CD14-positive monocyte (primary cell): ENCODE results near the gene SPAG16. TPM values are rescaled to one million over a fixed set of nuclear protein-coding genes. Genes with fewer than 3 reads are reported as not detected.

Experiments
- DNase-seq, 3 donors: peaks; one replicate each; pipeline ENCODE4 v3.0.0-alpha.2; 2011 to 2022
- H2AFZ ChIP-seq: 2 replicates; pipeline ENCODE4 v1.6.0; 2012; ENCODE audit warnings: mild to moderate bottlenecking, low read depth, low read length, inconsistent platforms; ENCODE audit not compliant: insufficient read depth, poor library complexity, severe bottlenecking
- H3K27ac ChIP-seq, 2 donors: 1 replicate in 1 of 2; 2 replicates in 1 of 2; pipeline ENCODE4 v1.5.1; 2012 to 2013; ENCODE audit warnings: low read length in 2 of 2, control low read depth in 1 of 2, inconsistent platforms in 1 of 2, low read depth in 1 of 2, mild to moderate bottlenecking in 1 of 2
- H3K27me3 ChIP-seq, 2 donors: one replicate each; pipeline versions ENCODE4 v1.6.0 to v1.6.1; 2011 to 2013; ENCODE audit warnings: low read length in 2 of 2; ENCODE audit not compliant: control insufficient read depth in 2 of 2, insufficient read depth in 2 of 2
- H3K36me3 ChIP-seq, 2 donors: replicated peaks in 1 of 2; 1 replicate in 1 of 2; 2 replicates in 1 of 2; pipeline versions ENCODE4 v1.5.1 to v1.6.1; 2012 to 2013; ENCODE audit warnings: low read length in 2 of 2, control low read depth in 1 of 2, inconsistent platforms in 1 of 2, mild to moderate bottlenecking in 1 of 2; ENCODE audit not compliant: insufficient read depth in 2 of 2, control insufficient read depth in 1 of 2
- H3K4me1 ChIP-seq, 2 donors: 1 replicate in 1 of 2; 2 replicates in 1 of 2; pipeline versions ENCODE4 v1.5.1 to v1.6.1; 2012 to 2013; ENCODE audit warnings: low read length in 2 of 2, control low read depth in 1 of 2, inconsistent platforms in 1 of 2, mild to moderate bottlenecking in 1 of 2, moderate library complexity in 1 of 2; ENCODE audit not compliant: insufficient read depth in 2 of 2, control insufficient read depth in 1 of 2
- H3K4me2 ChIP-seq: replicated peaks from 2 replicates; pipeline ENCODE3; 2012; ENCODE audit warnings: low read length, moderate library complexity, mild to moderate bottlenecking; ENCODE audit not compliant: poor library complexity, severe bottlenecking; ENCODE audit errors: extremely low read depth
- H3K4me3 ChIP-seq, 3 experiments: fragments of 200-600 bp in 1 of 3; sonication (generic) in 1 of 3; replicated peaks in 1 of 3; 1 replicate in 2 of 3; 2 replicates in 1 of 3; pipeline ENCODE4 v1.5.1; 2011 to 2013; ENCODE audit warnings: low read length in 3 of 3, mild to moderate bottlenecking in 3 of 3, control low read depth in 2 of 3, low read depth in 2 of 3, inconsistent platforms in 1 of 3, moderate library complexity in 1 of 3
- H3K79me2 ChIP-seq: 2 replicates; pipeline ENCODE4 v1.6.0; 2012; ENCODE audit warnings: mild to moderate bottlenecking, control low read depth, inconsistent platforms, low read length, moderate library complexity; ENCODE audit not compliant: insufficient read depth
- H3K9ac ChIP-seq: 2 replicates; pipeline ENCODE4 v1.6.0; 2017; ENCODE audit warnings: low read length, mild to moderate bottlenecking; ENCODE audit not compliant: insufficient read depth, poor library complexity, severe bottlenecking
- H3K9me3 ChIP-seq, 2 donors: replicated peaks in 1 of 2; 1 replicate in 1 of 2; 2 replicates in 1 of 2; pipeline versions ENCODE4 v1.5.1 to v1.6.1; 2012 to 2013; ENCODE audit warnings: low read length in 2 of 2, control low read depth in 1 of 2; ENCODE audit not compliant: control insufficient read depth in 1 of 2, insufficient read depth in 1 of 2
- H4K20me1 ChIP-seq: 2 replicates; pipeline ENCODE4 v1.6.0; 2012; ENCODE audit warnings: mild to moderate bottlenecking, low read length, control low read depth, moderate library complexity; ENCODE audit not compliant: insufficient read depth
- H3K27ac Mint-ChIP-seq, 7 donors: one replicate each; pipeline ENCODE4 v1.8.0; 2020; ENCODE audit warnings: mild to moderate bottlenecking in 7 of 7, mixed read lengths in 7 of 7, moderate library complexity in 6 of 7, inconsistent platforms in 2 of 7
- H3K27me3 Mint-ChIP-seq, 3 donors: one replicate each; pipeline ENCODE4 v1.8.0; 2021 to 2022; ENCODE audit warnings: low read depth in 3 of 3, mild to moderate bottlenecking in 3 of 3, mixed read lengths in 3 of 3, moderate library complexity in 3 of 3, inconsistent platforms in 1 of 3
- H3K36me3 Mint-ChIP-seq, 2 donors: one replicate each; pipeline ENCODE4 v1.8.0; 2020; ENCODE audit warnings: mixed read lengths in 2 of 2, inconsistent platforms in 1 of 2, mild to moderate bottlenecking in 1 of 2
- H3K4me1 Mint-ChIP-seq: one replicate; pipeline ENCODE4 v1.8.0; 2020; ENCODE audit warnings: mild to moderate bottlenecking, mixed read lengths
- H3K4me3 Mint-ChIP-seq, 2 donors: one replicate each; pipeline ENCODE4 v1.8.0; 2020; ENCODE audit warnings: mild to moderate bottlenecking in 2 of 2, mixed read lengths in 2 of 2, moderate library complexity in 1 of 2
- H3K9me3 Mint-ChIP-seq, 7 donors: one replicate each; pipeline ENCODE4 v1.8.0; 2020 to 2022; ENCODE audit warnings: mixed read lengths in 7 of 7, mild to moderate bottlenecking in 6 of 7, moderate library complexity in 6 of 7, inconsistent platforms in 2 of 7
- WGBS: methylation state at CpG from one replicate; pipeline ENCODE4 v1.1.5; 2013; ENCODE audit warnings: missing lambda C conversion rate; ENCODE audit not compliant: insufficient coverage; 5-methylcytosine and 5-hydroxymethylcytosine counted together
- intact Hi-C, 2 donors: fragments of 100-400 bp; cut with micrococcal nuclease; formaldehyde crosslinking; loops; one replicate each; pipeline versions ENCODE4 v1.15.0 to v1.15.1; 2023
- polyA plus RNA-seq, 3 donors: library from polyadenylated mRNA; depleted of rRNA in 1 of 3; unstranded in 2 of 3; stranded (reverse) in 1 of 3; fragments of 300-500 nt in 2 of 3; fragments of >200 nt in 1 of 3; fragmentation: Illumina TruSeq in 2 of 3; gene quantifications; 1 replicate in 2 of 3; 2 replicates in 1 of 3; pipeline ENCODE4 v1.2.3, GENCODE V29; 2012 to 2021
- TF ChIP-seq, protein P1 (sequence below): fragments of 200-600 bp; IDR thresholded peaks from one replicate; pipeline ENCODE4 v1.8.0; 2022; ENCODE audit warnings: antibody characterized with exemption, mild to moderate bottlenecking

Gene SPAG16
- polyA plus RNA-seq, 3 donors: 0.12 to 0.30 TPM; not detected in 1

DNA sequence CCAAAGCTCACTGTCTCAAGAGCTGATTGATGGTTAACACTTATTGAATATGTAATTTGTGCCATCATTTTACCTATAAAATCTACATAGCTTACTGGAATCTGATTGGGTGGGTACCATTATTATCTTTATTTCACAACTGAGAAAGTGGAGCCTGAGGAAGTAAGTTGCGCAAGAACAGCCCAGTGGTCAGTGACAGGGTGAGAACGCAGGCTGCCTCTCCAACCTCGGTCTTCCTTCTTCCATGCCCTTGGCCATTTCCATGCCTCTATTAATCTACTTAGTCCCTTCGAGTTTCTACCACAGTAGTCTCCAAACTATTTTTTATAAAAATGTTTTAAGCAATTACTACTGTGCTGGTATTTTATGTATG, 735.7 kb downstream of the SPAG16 start:
- Histone ChIP-seq H3K36me3 (no peaks in the 10 kb centered on the region), H3K4me3 (no peak overlapping the region), H3K27me3 (no peaks in the 10 kb centered on the region), H2AFZ (no peak overlapping the region), H3K4me1 (no peaks in the 10 kb centered on the region), H3K79me2 (no peaks in the 10 kb centered on the region), H3K9ac (no peak overlapping the region), H3K27ac (no peak overlapping the region), H3K4me2 (no peak overlapping the region), H4K20me1 (no peaks in the 10 kb centered on the region), H3K9me3 (peaks cover 2 to 3% of the 10 kb centered on the region in 2 donors)
- DNase-seq: no peak
- WGBS: no CpG with 5 or more reads among the region's 4 CpGs
- Mint-ChIP-seq H3K27me3 (peaks cover 0 to 2% (median 0%) of the 10 kb centered on the region in 3 donors), H3K4me3 (no peak overlapping the region), H3K36me3 (no peaks in the 10 kb centered on the region), H3K4me1 (peaks cover 2% of the 10 kb centered on the region), H3K27ac (no peak overlapping the region), H3K9me3 (peaks cover 0 to 6% (median 4%) of the 10 kb centered on the region in 7 donors)
- TF ChIP-seq, protein P1, sequence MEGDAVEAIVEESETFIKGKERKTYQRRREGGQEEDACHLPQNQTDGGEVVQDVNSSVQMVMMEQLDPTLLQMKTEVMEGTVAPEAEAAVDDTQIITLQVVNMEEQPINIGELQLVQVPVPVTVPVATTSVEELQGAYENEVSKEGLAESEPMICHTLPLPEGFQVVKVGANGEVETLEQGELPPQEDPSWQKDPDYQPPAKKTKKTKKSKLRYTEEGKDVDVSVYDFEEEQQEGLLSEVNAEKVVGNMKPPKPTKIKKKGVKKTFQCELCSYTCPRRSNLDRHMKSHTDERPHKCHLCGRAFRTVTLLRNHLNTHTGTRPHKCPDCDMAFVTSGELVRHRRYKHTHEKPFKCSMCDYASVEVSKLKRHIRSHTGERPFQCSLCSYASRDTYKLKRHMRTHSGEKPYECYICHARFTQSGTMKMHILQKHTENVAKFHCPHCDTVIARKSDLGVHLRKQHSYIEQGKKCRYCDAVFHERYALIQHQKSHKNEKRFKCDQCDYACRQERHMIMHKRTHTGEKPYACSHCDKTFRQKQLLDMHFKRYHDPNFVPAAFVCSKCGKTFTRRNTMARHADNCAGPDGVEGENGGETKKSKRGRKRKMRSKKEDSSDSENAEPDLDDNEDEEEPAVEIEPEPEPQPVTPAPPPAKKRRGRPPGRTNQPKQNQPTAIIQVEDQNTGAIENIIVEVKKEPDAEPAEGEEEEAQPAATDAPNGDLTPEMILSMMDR: no peak
- intact Hi-C loops: no loop called here

DNA sequence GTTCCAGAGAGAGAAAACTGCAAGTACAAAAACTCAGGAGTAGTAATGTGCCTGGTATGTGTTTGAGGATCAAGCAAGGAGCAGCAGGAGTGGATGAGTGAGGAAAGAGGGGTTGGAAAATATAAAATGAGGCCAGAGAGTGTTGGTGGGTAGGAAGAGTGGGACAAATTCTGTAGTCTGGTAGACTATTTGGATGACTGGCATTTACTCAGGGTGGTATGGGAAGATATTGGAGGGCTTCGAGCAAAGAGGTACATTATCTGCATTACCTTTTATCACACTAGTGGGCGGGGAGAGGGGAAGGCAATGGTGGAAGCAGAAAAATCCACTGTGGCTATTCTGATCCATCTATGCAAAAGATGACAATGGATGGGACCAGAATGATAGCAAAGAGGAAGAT, 744.9 kb downstream of the SPAG16 start:
- Mint-ChIP-seq H3K27ac (no peak overlapping the region), H3K27me3 (no peaks in the 10 kb centered on the region), H3K4me1 (peaks cover 1% of the 10 kb centered on the region), H3K9me3 (peaks cover 0 to 3% (median 0%) of the 10 kb centered on the region in 7 donors), H3K4me3 (no peak overlapping the region), H3K36me3 (no peaks in the 10 kb centered on the region)
- Histone ChIP-seq H3K9ac (no peak overlapping the region), H2AFZ (no peak overlapping the region), H3K27ac (no peak overlapping the region), H3K4me3 (no peak overlapping the region), H3K36me3 (no peaks in the 10 kb centered on the region), H3K9me3 (peaks cover 0 to under 1% of the 10 kb centered on the region in 2 donors), H4K20me1 (no peaks in the 10 kb centered on the region), H3K79me2 (no peaks in the 10 kb centered on the region), H3K4me2 (no peak overlapping the region), H3K27me3 (no peaks in the 10 kb centered on the region), H3K4me1 (no peaks in the 10 kb centered on the region)
- TF ChIP-seq, protein P1: no peak
- DNase-seq: no peak
- intact Hi-C loops: no loop called here
- no CpG with 5 or more reads among the region's 2 CpGs for WGBS
